ENCODE results near the gene NEURL1B.

- TF ChIP-seq FOXA2 (IDR thresholded peaks at IDR 0.05) (no peak), CTCF (IDR thresholded peaks at IDR 0.05; ENCODE audit: low read depth, low read length, missing input control) (no peak), REST (IDR thresholded peaks at IDR 0.05) (no peak), FOXA1 (IDR thresholded peaks at IDR 0.05) (no peak), JUND (IDR thresholded peaks at IDR 0.05) (no peak), ZBTB33 (IDR thresholded peaks at IDR 0.05) (no peak), GABPA (IDR thresholded peaks at IDR 0.05 in 1 of 2, conservative IDR thresholded peaks at IDR 0.05 in 1 of 2) (no peak), SP1 (IDR thresholded peaks at IDR 0.05) (no peak), RAD21 (IDR thresholded peaks at IDR 0.05) (no peak), YY1 (IDR thresholded peaks at IDR 0.05) (no peak), MAX (IDR thresholded peaks at IDR 0.05) (no peak), NR2F2 (IDR thresholded peaks at IDR 0.05) (no peak), HNF4G (IDR thresholded peaks at IDR 0.05) (no peak)
Measured at GRCh38 chr5:172593306-172593705, 47.8 kb upstream of the NEURL1B start.
